GM21619 (cell line): Measurements from ENCODE around the gene ELOVL1.
A peak's percentile ranks its signal among the peaks of the same experiment; 100 is the strongest.
"Not testable (repeated sequence)": the region's sequence is repeated elsewhere in the genome, so short reads cannot be mapped to it uniquely, and the experiment has no call there.

ENCODE experiments used
- ATAC-seq: cut with Tn5 transposase; IDR thresholded peaks from one replicate; pipeline ENCODE4 v1.9.1; 2021; ENCODE audit not compliant: unreplicated experiment

Gene ELOVL1

DNA sequence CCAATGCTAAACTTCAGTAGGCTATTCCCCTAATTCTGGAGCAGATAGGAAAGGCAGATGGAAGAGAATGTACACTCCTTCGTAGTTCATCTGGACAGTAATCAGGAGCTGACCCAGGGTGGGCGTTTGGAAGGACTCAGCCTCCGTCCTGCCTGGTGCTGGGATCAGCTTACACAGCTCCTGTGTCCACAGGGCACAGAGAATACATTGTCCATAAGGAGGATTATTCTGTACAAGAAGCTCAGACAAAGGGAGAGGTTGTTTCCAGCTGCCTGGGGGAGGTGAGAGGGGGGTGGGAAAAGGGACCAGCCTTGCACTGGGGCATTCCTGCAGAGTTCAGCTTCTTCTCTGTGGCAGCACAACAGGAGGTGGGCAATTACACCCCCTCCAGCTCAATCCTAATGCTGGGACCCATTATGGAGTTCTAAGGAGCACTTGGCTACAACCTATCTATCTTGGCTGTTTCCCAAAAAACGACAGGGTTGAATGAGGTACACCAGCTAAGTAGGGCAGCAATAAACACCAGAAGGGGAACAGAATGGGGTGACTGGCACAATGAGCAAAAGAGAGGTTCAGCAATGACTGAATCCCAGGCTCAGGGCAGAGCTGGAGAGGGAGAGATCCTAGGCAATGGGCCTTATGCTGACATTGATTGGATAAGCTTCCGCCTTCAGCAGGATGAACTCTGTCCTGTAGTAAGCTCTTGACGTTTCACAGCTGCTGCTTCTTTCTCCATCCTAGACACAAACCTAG, 14.4 kb upstream of the ELOVL1 start:
- ATAC-seq: no peak

- ATAC-seq: no peak
Measured at GRCh38 chr1:43381612-43382011, 13.8 kb upstream of the ELOVL1 start.

- no peak for ATAC-seq
Measured at GRCh38 chr1:43379476-43379875, 11.7 kb upstream of the ELOVL1 start.

GRCh38 chr1:43377831-43378230, 10.0 kb upstream of the ELOVL1 start:
- ATAC-seq: no peak

DNA sequence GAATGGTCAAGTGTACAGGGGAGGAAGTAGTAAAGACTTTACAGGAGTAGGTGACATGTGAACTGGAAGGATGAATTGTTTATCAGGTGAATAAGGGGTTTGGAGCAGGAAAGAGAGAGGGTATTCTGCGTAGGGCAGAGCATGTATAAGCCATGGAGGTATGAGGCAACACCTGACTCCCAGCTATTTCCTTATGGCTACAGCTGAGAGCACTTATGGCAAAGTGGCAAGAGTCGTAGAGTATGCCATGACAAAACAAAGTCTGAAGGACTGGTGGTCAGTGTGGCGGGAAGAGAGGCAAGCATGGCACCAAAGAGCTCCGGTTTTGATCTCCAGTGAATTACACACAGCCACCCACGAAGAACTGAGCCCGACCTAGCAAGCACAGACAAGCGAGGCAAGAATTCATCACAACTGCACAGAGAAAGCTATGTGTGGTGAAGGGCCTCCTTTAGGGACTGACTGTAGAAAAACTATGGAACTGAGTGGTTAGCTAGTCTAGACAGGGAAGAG, 9.0 kb upstream of the ELOVL1 start:
- no peak for ATAC-seq

DNA sequence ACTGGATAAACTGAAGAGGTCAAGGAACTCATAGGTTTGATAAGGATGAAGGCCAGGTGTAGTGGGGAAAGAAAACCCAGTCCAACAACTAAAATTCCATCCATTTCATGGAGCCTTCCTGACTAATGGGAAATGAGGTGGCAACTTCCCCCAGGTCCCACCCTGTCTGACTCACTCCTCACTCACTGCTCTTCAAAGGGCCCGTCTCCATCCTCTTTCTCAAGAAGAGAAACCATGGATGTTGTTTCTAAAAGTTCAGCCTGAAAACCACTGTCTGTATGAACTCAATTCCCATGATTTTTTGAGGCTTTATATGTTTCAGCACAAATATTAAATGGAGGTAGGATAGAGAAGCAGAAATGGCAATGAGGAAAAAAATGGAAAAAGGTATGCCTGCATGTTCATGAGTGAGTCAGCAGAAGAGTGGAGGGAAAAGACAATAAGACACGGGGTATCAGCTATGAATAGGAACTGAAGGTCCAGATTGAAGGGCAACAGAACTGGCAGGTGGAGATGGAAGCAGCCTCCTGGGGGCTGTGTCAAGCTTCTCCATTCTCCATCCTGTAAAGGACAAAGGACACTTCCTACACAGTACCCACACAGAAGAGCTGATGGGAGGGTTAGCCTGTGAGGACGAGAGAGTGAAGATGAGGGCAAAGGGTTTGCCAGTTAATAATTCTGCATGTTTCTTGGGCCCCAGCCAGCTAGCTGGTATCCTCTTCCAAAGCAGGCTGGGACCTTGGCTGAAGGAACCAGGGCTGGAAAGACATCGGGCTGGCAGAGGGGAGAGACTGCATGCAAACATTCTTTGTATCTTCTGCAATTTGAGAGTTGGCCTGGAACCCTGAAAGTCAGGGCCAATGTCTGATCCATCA, 5.5 kb upstream of the ELOVL1 start:
- no peak for ATAC-seq

GRCh38 chr1:43372172-43372571, 4.4 kb upstream of the ELOVL1 start:
- ATAC-seq: no peak

GRCh38 chr1:43370564-43370963, 2.8 kb upstream of the ELOVL1 start:
- ATAC-seq: no peak

DNA sequence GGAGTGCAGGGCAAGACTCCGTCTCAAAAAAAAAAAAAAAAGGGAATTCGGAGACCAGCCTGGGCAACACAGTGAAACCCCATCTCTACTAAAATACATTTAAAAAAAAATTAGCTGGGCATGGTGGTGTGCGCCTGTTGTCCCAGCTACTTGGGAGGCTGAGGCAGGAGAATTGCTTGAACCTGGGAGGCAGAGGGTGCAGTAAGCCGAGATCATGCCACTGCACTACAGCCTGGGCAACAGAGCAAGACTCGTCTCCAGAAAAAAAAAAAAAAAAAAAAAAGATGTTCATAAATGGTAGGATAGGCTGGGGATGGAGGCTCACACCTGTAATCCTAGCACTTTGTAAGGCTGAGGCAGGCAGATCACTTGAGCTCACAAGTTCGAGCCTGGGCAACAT, 2.0 kb upstream of the ELOVL1 start:
- not testable (repeated sequence) for ATAC-seq

- ATAC-seq: no peak
Measured at GRCh38 chr1:43368646-43369020, 822 bp upstream of the ELOVL1 start.

DNA sequence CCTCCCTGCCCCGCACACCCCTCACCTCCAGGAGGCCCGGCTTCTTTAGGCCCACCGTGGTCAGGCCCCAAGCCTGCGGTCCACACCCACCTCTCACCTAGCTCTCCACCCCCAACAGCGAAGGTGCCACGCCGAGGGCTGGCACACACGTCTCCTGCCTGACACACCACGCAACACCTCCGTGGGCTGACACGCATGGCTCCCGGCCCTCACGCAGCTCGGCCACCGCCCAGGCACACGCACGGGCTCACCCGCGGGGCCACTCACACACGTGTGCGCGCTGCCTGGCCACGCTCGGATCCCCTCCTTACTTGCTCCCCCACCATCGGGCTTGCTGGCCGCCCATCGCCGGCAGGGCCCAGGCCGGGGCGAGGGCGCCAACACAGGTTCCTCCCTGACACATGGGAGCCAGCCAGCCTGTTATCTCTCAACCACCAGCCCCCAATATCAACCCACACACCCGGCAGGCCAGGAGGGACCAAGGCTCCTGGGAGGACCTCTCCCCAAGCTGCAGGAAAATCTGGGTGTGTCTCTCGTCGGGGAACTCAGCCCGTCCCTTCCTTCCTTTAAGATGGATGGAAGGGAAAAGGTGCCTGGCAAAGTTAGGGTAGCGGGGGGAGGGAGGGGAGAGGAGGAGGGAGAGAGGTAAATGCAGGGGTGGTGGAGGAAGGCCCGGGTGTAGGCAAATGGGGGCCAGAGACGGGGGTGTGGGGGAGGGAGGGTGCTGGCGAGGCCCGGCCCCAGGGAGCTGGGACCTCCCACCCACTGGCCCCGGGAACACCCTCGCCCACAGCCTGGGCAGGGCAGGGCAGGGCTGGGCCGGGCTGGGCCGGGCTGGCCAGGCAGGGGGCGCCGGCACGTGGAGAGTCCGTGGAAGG, 546 bp downstream of the ELOVL1 start:
- ATAC-seq: peak; percentile 46

- ATAC-seq: no peak
Measured at GRCh38 chr1:43366601-43367025, 1.2 kb downstream of the ELOVL1 start.

GRCh38 chr1:43366179-43366578, 1.6 kb downstream of the ELOVL1 start:
- ATAC-seq: no peak

GRCh38 chr1:43365678-43366077, 2.1 kb downstream of the ELOVL1 start:
- no peak for ATAC-seq

DNA sequence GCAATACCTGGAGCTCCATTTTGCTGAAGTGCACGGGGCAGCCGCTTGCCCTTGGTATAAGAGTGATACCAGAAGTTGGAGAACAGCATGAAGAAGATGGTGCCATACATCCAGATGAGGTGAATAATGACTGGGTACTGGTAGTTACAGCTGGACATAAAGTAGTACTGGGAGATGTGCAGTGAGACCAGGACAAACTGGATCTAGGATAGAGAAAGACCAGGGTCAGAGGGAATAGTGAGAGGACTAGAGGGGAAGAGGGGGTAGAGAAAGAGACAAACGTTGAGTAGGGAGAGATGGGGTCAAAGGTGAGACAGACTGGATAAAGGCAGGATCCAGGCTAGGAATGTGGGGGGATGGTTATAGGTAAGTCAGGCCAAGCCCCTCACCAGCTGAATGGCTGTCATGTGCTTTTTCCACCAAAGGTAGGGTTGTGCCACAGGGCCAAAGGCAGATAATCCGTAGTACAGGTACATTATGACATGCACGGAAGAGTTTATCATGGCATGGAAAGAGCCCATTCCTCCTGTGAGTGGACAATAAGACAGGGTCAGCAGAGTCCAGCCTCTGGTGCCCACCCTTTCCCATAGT, 3.8 kb downstream of the ELOVL1 start:
- ATAC-seq: no peak

- no peak for ATAC-seq
Measured at GRCh38 chr1:43363283-43363934, 4.4 kb downstream of the ELOVL1 start.

GRCh38 chr1:43360616-43361015, 7.2 kb downstream of the ELOVL1 start:
- ATAC-seq: no peak

GRCh38 chr1:43359696-43360095, 8.1 kb downstream of the ELOVL1 start:
- ATAC-seq: no peak

GRCh38 chr1:43358746-43359693, 8.8 kb downstream of the ELOVL1 start, which contains the start of gene CDC20:
CDC20 (plus strand) TSS chr1:43358981; CDS start chr1:43359216, 235 bp downstream.
- ATAC-seq: peak; percentile 93
